B cell (primary cell): Measurements from ENCODE around the gene TPTE2. TPM values are rescaled to one million over a fixed set of nuclear protein-coding genes. Genes with fewer than 3 reads are reported as not detected.

Experiments used
- ATAC-seq: fragments of 200-7000 bp; cut with Tn5 transposase; one replicate; pipeline ENCODE4 v1.10.0; 2021; ENCODE audit warnings: low read depth, mild to moderate bottlenecking, moderate number of reproducible peaks, moderate library complexity
- CTCF ChIA-PET: fragments of 350-600 bp; sonication (Branson Sonifier 250); formaldehyde crosslinking; loops from one replicate; lab custom pipeline; 2021; ENCODE audit warnings: antibody characterized with exemption, inconsistent platforms; lab: Charles Lee
- POLR2A ChIA-PET: fragments of 350-600 bp; sonication (Branson Sonifier 250); formaldehyde crosslinking; loops from one replicate; lab custom pipeline; 2021; ENCODE audit warnings: antibody characterized with exemption; lab: Charles Lee
- DNase-seq: peaks from one replicate; pipeline ENCODE4 v3.0.0; 2013
- H2AFZ ChIP-seq: 2 replicates; pipeline ENCODE4 v1.6.1; 2012; ENCODE audit warnings: mild to moderate bottlenecking, low read depth, low read length; ENCODE audit not compliant: insufficient read depth, poor library complexity, severe bottlenecking
- H3K27ac ChIP-seq, 2 donors: 1 replicate in 1 of 2; 2 replicates in 1 of 2; pipeline ENCODE4 v1.5.1; 2012 to 2013; ENCODE audit warnings: low read length in 2 of 2, mild to moderate bottlenecking in 2 of 2, moderate library complexity in 1 of 2
- H3K27me3 ChIP-seq, 4 experiments: fragments of 200-600 bp in 1 of 4; sonication (generic) in 1 of 4; replicated peaks in 1 of 4; 1 replicate in 2 of 4; 2 replicates in 2 of 4; pipeline versions ENCODE4 v1.6.1 to v1.7.0; 2013 to 2016; ENCODE audit warnings: low read length in 3 of 4, mild to moderate bottlenecking in 2 of 4, mixed read lengths in 1 of 4, moderate library complexity in 1 of 4; ENCODE audit not compliant: insufficient read depth in 4 of 4, control insufficient read depth in 3 of 4; ENCODE audit errors: control extremely low read depth in 1 of 4
- H3K36me3 ChIP-seq, 2 experiments: replicated peaks in 1 of 2; 1 replicate in 1 of 2; 2 replicates in 1 of 2; pipeline versions ENCODE4 v1.6.1 to v1.7.1; 2013; ENCODE audit warnings: low read length in 1 of 2; ENCODE audit not compliant: insufficient read depth in 2 of 2, control insufficient read depth in 1 of 2; ENCODE audit errors: control extremely low read depth in 1 of 2, extremely low read depth in 1 of 2
- H3K4me1 ChIP-seq, 2 donors: fragments of 200-600 bp in 1 of 2; sonication (generic) in 1 of 2; 1 replicate in 1 of 2; 2 replicates in 1 of 2; pipeline versions ENCODE4 v1.5.1 to v1.6.1; 2013 to 2017; ENCODE audit warnings: low read length in 2 of 2; ENCODE audit not compliant: control insufficient read depth in 2 of 2, insufficient read depth in 2 of 2
- H3K4me2 ChIP-seq: replicated peaks from 2 replicates; pipeline ENCODE3; 2012; ENCODE audit warnings: mild to moderate bottlenecking, low read depth, low read length; ENCODE audit not compliant: poor library complexity, severe bottlenecking
- H3K4me3 ChIP-seq, 5 experiments: fragments of 200-600 bp in 1 of 5; sonication (generic) in 1 of 5; 1 replicate in 3 of 5; 2 replicates in 2 of 5; pipeline versions ENCODE4 v1.5.1 to v1.7.0; 2011 to 2016; ENCODE audit warnings: low read length in 4 of 5, mild to moderate bottlenecking in 4 of 5, low read depth in 2 of 5, control low read depth in 1 of 5, moderate library complexity in 1 of 5; ENCODE audit not compliant: insufficient read depth in 1 of 5; ENCODE audit errors: control extremely low read depth in 1 of 5, extremely low read depth in 1 of 5
- H3K79me2 ChIP-seq: fragments of 200-600 bp; sonication (generic); one replicate; pipeline ENCODE4 v1.6.0; 2016; ENCODE audit warnings: low read length; ENCODE audit not compliant: control insufficient read depth, insufficient read depth
- H3K9ac ChIP-seq: fragments of 200-600 bp; sonication (generic); 2 replicates; pipeline ENCODE4 v1.6.1; 2017; ENCODE audit warnings: mild to moderate bottlenecking, low read length, moderate library complexity
- H3K9me3 ChIP-seq, 3 donors: one replicate each; pipeline versions ENCODE4 v1.6.1 to v1.7.1; 2013; ENCODE audit warnings: low read length in 2 of 3; ENCODE audit not compliant: control insufficient read depth in 2 of 3, insufficient read depth in 1 of 3; ENCODE audit errors: control extremely low read depth in 1 of 3
- H4K20me1 ChIP-seq: 2 replicates; pipeline ENCODE4 v1.6.0; 2012; ENCODE audit warnings: mild to moderate bottlenecking, low read length; ENCODE audit not compliant: insufficient read depth, control insufficient read depth, poor library complexity, severe bottlenecking
- H3K27ac Mint-ChIP-seq: one replicate; pipeline ENCODE4 v1.8.0; 2021; ENCODE audit warnings: mixed read lengths
- H3K27me3 Mint-ChIP-seq: one replicate; pipeline ENCODE4 v1.8.0; 2021; ENCODE audit warnings: mixed read lengths
- H3K4me1 Mint-ChIP-seq: one replicate; pipeline ENCODE4 v1.8.0; 2021; ENCODE audit warnings: mixed read lengths
- H3K4me3 Mint-ChIP-seq: one replicate; pipeline ENCODE4 v1.8.0; 2021; ENCODE audit warnings: mixed read lengths
- H3K9me3 Mint-ChIP-seq: one replicate; pipeline ENCODE4 v1.8.0; 2022; ENCODE audit warnings: mixed read lengths; ENCODE audit not compliant: insufficient read depth
- CTCF ChIP-seq: fragments of 200-600 bp; IDR thresholded peaks from one replicate; pipeline ENCODE4 v1.8.0; 2022; ENCODE audit warnings: antibody characterized with exemption, mild to moderate bottlenecking
- EZH2 ChIP-seq: IDR thresholded peaks from 2 replicates; pipeline ENCODE4 v1.6.1; 2012; ENCODE audit warnings: borderline replicate concordance, low read depth, mild to moderate bottlenecking, moderate library complexity, low read length; ENCODE audit not compliant: insufficient read depth, poor library complexity, severe bottlenecking
- WGBS: methylation state at CpG from one replicate; pipeline ENCODE4 v1.1.5; 2013; ENCODE audit warnings: missing lambda C conversion rate; ENCODE audit not compliant: insufficient coverage; 5-methylcytosine and 5-hydroxymethylcytosine counted together
- intact Hi-C: fragments of 100-400 bp; cut with micrococcal nuclease; formaldehyde crosslinking; loops from one replicate; pipeline ENCODE4 v1.10.0; 2022
- polyA plus RNA-seq: library from polyadenylated mRNA; depleted of rRNA; stranded (reverse); fragments of >200 nt; gene quantifications from 2 replicates; pipeline ENCODE4 v1.2.3, GENCODE V29; 2012
- total RNA-seq, 2 donors: library from RNA; stranded (reverse); fragments of 120-200 nt in 1 of 2; gene quantifications; 1 replicate in 1 of 2; 2 replicates in 1 of 2; pipeline versions ENCODE4 v1.2.3 to v1.2.4, GENCODE V29; 2013 to 2022

The TPTE2 gene
- total and polyA plus RNA-seq, 2 donors (not counting 1 experiment from before 2014, with no cell fraction given) = not detected

GRCh38 chr13:19605161-19605955, 44.0 kb upstream of the TPTE2 start:
- no peak overlapping the region for H3K27ac ChIP-seq
- H3K4me2 ChIP-seq = no peak overlapping the region
- CTCF ChIA-PET = no interaction called here
- DNase-seq (no peak), ATAC-seq (no peak)
- TF ChIP-seq EZH2 (no peak), CTCF (no peak)
- no peak overlapping the region for H3K4me3 ChIP-seq
- Mint-ChIP-seq H3K27ac (no peak overlapping the region), H3K27me3 (peaks cover 17% of the 10 kb centered on the region), H3K9me3 (peaks cover 2% of the 10 kb centered on the region), H3K4me1 (peaks cover 6% of the 10 kb centered on the region), H3K4me3 (no peak overlapping the region)
- 96% methylated on average over 4 of the region's 7 CpGs for WGBS
- intact Hi-C loops = no loop called here
- peaks cover 2 to 17% (median 5%) of the 10 kb centered on the region in 3 donors for H3K9me3 ChIP-seq
- H2AFZ ChIP-seq = no peak overlapping the region
- no peak overlapping the region for H3K9ac ChIP-seq
- H4K20me1 ChIP-seq = no peaks in the 10 kb centered on the region
- peaks cover 6 to 10% of the 10 kb centered on the region in 2 donors for H3K4me1 ChIP-seq
- H3K79me2 ChIP-seq = no peaks in the 10 kb centered on the region
- H3K36me3 ChIP-seq = no peaks in the 10 kb centered on the region
- POLR2A ChIA-PET = no interaction called here
- peaks cover 0 to 35% (median 8%) of the 10 kb centered on the region in 4 experiments for H3K27me3 ChIP-seq

DNA sequence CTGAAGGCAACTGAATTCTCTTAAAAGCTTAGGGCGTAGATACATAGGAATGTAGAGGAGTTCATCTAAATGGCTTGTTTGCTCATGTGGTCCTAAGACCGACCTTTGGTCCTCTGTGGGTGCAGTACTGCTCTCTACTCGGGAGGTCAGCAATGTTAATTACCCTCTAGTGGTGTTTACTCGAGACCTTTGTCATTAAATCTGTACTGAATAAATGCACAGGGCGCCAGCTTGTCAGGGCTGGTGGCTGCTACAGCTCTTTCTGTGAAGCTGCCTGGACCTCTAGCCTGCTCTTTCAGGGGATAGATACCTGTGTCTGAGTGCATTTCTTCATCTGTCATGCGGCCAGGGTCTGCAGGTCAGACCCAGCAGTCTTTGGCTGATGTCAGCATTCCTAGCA, 43.0 kb upstream of the TPTE2 start:
- Histone ChIP-seq H3K4me2 (no peak overlapping the region), H3K27me3 (peaks cover 0 to 41% (median 8%) of the 10 kb centered on the region in 4 experiments), H3K9ac (no peak overlapping the region), H2AFZ (no peak overlapping the region), H3K9me3 (peaks cover 2 to 13% (median 5%) of the 10 kb centered on the region in 3 donors), H3K4me1 (peaks cover 6 to 10% of the 10 kb centered on the region in 2 donors), H3K27ac (no peak overlapping the region), H4K20me1 (no peaks in the 10 kb centered on the region), H3K36me3 (no peaks in the 10 kb centered on the region), H3K79me2 (no peaks in the 10 kb centered on the region), H3K4me3 (no peak overlapping the region)
- peaks cover 2% of the 10 kb centered on the region for H3K9me3 Mint-ChIP-seq
- ChIA-PET CTCF (no interaction called here), POLR2A (no interaction called here)
- H3K4me1 Mint-ChIP-seq = peaks cover 6% of the 10 kb centered on the region
- H3K4me3 Mint-ChIP-seq = no peak overlapping the region
- no peak for DNase-seq
- no peak overlapping the region for H3K27ac Mint-ChIP-seq
- WGBS = 79% methylated on average over 6 of the region's 6 CpGs
- intact Hi-C loops = no loop called here
- no peak for TF ChIP-seq CTCF
- TF ChIP-seq EZH2 = no peak
- ATAC-seq = no peak
- H3K27me3 Mint-ChIP-seq = peaks cover 25% of the 10 kb centered on the region
